ENCODE data around the gene PRR29. TPM values are rescaled to one million over a fixed set of nuclear protein-coding genes. Genes with fewer than 3 reads are reported as not detected.

PRR29 gene
- total RNA-seq, 4 donors from 2014 or later = 0.09 TPM; not detected in 3

DNA sequence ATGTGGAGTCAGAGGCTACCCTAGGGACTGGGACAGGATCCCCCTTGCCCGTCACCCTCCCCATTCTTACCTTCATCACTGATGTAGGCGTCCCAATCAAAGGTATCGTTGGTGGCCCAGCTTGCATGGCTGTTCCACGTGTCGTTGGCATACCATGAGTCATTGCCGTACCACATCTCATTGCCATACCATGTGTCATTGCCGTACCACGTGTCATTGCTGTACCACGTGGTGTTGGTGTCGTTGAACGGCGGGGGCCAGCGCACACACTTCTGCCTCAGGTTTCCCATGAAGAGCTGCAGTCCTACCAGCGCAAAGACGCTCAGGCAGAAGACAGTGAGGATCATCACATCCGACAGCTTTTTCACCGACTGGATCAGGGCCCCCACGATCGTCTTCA is 30.2 kb upstream of the PRR29 start:
- 76 to 77% methylated on average over 11 to 15 of the region's 19 CpGs for WGBS, 2 donors
- no peak for DNase-seq
- no peak overlapping the region for H3K4me3 ChIP-seq
- no peaks in the 10 kb centered on the region for H3K36me3 ChIP-seq
- H3K9me3 ChIP-seq = no peaks in the 10 kb centered on the region
- H3K27me3 ChIP-seq = no peaks in the 10 kb centered on the region
- H3K27ac ChIP-seq = no peak overlapping the region
- peaks cover 0 to 8% (median 0%) of the 10 kb centered on the region in 3 donors for H3K4me1 ChIP-seq
- intact Hi-C loops (cut with DNase I) = no loop called here
- TF ChIP-seq POLR2A (IDR thresholded peaks at IDR 0.05) = no peak
- TF ChIP-seq, protein P1, sequence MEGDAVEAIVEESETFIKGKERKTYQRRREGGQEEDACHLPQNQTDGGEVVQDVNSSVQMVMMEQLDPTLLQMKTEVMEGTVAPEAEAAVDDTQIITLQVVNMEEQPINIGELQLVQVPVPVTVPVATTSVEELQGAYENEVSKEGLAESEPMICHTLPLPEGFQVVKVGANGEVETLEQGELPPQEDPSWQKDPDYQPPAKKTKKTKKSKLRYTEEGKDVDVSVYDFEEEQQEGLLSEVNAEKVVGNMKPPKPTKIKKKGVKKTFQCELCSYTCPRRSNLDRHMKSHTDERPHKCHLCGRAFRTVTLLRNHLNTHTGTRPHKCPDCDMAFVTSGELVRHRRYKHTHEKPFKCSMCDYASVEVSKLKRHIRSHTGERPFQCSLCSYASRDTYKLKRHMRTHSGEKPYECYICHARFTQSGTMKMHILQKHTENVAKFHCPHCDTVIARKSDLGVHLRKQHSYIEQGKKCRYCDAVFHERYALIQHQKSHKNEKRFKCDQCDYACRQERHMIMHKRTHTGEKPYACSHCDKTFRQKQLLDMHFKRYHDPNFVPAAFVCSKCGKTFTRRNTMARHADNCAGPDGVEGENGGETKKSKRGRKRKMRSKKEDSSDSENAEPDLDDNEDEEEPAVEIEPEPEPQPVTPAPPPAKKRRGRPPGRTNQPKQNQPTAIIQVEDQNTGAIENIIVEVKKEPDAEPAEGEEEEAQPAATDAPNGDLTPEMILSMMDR (IDR thresholded peaks at IDR 0.05) = no peak

DNA sequence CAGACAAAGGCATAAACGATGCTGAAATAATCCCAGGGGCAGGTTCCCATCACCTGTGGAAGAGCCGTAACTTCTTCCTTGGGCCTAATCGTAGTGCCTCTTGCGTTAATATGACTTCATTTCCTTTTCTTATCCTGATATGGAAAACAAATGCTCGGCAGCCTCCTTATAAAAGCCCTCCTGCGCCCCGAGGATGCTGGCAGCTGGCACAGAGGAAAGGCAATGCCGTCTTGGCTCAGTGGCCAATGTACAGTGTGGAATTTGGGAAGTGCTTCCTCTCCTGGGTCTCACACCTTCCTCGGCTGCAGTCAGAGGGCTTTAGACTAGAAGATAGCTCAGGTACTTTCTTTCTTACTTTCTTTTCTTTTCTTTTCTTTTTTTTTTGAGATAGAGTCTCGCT is 28.9 kb upstream of the PRR29 start:
- no peaks in the 10 kb centered on the region for H3K27me3 ChIP-seq
- H3K4me3 ChIP-seq = no peak overlapping the region
- WGBS, 2 donors = 58 to 62% methylated on average over 10 of the region's 10 CpGs
- no peak overlapping the region for H3K27ac ChIP-seq
- intact Hi-C loops (cut with DNase I) = no loop called here
- TF ChIP-seq, protein P1 (IDR thresholded peaks at IDR 0.05) = no peak
- no peak for TF ChIP-seq POLR2A (IDR thresholded peaks at IDR 0.05)
- no peaks in the 10 kb centered on the region for H3K9me3 ChIP-seq
- no peak for DNase-seq
- H3K36me3 ChIP-seq = no peaks in the 10 kb centered on the region
- H3K4me1 ChIP-seq = peaks cover 0 to 7% (median 5%) of the 10 kb centered on the region in 3 donors

DNA sequence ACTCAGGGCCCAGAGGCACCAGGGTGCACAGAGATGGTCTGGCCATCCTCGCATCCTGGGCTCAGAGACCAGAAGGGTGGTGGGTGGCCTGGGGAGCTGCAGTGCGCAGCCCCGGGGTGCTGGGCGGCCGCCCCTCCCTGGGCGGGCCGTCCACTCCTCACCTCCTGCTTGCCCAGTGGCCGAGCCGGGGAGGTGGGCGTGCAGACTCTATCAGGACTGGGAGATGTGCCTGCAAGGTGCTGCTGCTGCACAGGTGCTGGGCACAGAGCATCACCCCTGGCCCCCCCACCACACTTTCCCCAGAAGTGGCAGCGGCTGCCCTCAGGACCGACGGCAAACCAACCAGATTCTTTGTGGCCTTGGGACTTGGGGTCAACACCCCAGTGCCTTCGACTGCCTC is 25.4 kb upstream of the PRR29 start, which contains the start of gene SCN4A:
Gene SCN4A, minus strand, starts transcription at position 123 of the 400 bp plus-strand sequence. Its CDS starts 77 bp downstream, at position 46.
- 100% methylated on average over 7 of the region's 14 CpGs; no CpG with 5 or more reads in 1 of the 2 donors for WGBS, 2 donors
- Histone ChIP-seq H3K4me3 (no peak within 1 kb of the TSS), H3K9me3 (no peaks in the 10 kb centered on the region), H3K27me3 (peaks cover 0 to 6% (median 0%) of the 10 kb centered on the region in 4 donors), H3K27ac (no peak within 1 kb of the TSS), H3K36me3 (no peaks in the 10 kb centered on the region), H3K4me1 (peaks cover 0 to 11% (median 10%) of the 10 kb centered on the region in 3 donors)
- no peak for DNase-seq
- intact Hi-C loops (cut with DNase I) = no loop called here
- no peak for TF ChIP-seq POLR2A (IDR thresholded peaks at IDR 0.05)
- TF ChIP-seq, protein P1 (IDR thresholded peaks at IDR 0.05) = no peak

DNA sequence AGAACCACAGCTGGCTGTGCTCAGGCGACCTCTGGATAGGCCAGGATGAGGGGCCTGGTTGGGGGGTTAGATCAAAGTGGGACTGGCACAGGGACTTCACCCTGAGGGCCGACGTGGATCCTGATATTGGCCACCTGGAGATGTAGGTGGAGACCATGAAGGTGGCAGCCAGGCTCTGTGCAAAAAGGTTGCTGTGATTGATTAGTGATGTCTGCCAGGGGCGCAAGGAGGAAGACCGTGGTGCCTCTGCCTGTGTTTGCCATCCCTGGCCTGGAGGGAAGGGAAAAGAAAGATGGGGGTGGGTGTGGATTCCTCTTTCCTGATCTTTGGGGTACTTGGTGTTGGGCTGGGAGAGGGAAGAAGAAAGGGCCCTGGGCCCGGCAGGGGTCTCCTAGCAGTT is 24.9 kb upstream of the PRR29 start:
- TF ChIP-seq POLR2A (IDR thresholded peaks at IDR 0.05) = no peak
- TF ChIP-seq, protein P1 (IDR thresholded peaks at IDR 0.05) = no peak
- peaks cover 0 to 11% (median 10%) of the 10 kb centered on the region in 3 donors for H3K4me1 ChIP-seq
- intact Hi-C loops (cut with DNase I) = no loop called here
- H3K4me3 ChIP-seq = no peak overlapping the region
- H3K27me3 ChIP-seq = peaks cover 0 to 6% (median 0%) of the 10 kb centered on the region in 4 donors
- no peak overlapping the region for H3K27ac ChIP-seq
- DNase-seq = no peak
- WGBS, 2 donors = 81 to 87% methylated on average over 5 of the region's 6 CpGs
- H3K36me3 ChIP-seq = no peaks in the 10 kb centered on the region
- no peaks in the 10 kb centered on the region for H3K9me3 ChIP-seq

DNA sequence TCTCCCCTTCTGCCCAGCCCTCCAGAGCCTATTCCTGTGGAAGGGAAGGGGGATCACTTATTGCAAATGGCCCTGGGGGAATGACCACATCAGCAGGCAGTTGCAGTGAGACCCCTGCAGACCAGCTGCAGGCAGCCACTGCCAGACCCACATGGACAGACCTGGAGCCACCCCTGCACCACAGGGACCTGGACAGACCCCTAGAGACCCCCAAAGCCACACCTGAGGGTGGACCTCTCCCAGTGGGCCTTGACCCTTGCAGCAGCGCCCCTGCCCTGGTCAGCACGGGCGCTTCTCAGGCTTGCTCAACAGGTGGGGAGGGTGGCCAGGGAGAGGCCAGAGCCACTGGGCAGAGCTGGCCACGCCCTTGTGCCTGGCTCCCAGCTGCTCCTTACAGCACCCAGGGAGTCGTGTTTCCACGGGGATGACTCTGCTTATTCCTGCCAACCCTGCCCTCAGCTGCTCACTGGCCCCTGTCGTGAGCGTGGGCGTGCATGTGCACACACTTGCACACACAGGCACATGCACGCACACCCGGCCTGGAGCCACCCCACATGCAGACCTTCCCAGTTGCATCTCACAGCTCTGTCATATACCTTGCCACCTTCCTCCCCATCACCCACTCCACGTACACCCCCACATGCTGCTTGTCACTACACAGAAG is 24.1 kb upstream of the PRR29 start:
- intact Hi-C loops (cut with DNase I) = no loop called here
- H3K4me3 ChIP-seq = no peak overlapping the region
- DNase-seq = no peak
- no peaks in the 10 kb centered on the region for H3K9me3 ChIP-seq
- H3K27me3 ChIP-seq = peaks cover 0 to 6% (median 0%) of the 10 kb centered on the region in 4 donors
- TF ChIP-seq, protein P1 (IDR thresholded peaks at IDR 0.05) = no peak
- TF ChIP-seq POLR2A (IDR thresholded peaks at IDR 0.05) = no peak
- no peaks in the 10 kb centered on the region for H3K36me3 ChIP-seq
- H3K27ac ChIP-seq = no peak overlapping the region
- H3K4me1 ChIP-seq = peaks cover 0 to 11% (median 10%) of the 10 kb centered on the region in 3 donors
- 29% methylated on average over 10 of the region's 12 CpGs; no CpG with 5 or more reads in 1 of the 2 donors for WGBS, 2 donors

Measured in esophagus squamous epithelium (tissue), 5 donors.